H1 (cell line): ENCODE data around the gene TBC1D12. TPM values are rescaled to one million over a fixed set of nuclear protein-coding genes. Genes with fewer than 3 reads are reported as not detected.
A peak's percentile ranks its signal among the peaks of the same experiment; 100 is the strongest.
"Not testable (repeated sequence)": the region's sequence is repeated elsewhere in the genome, so short reads cannot be mapped to it uniquely, and the experiment has no call there.

ENCODE experiments used
- CTCF ChIA-PET: fragments of 300-600 bp; sonication (Branson Sonifier 250); formaldehyde crosslinking; loops from one replicate; lab custom pipeline; 2021; ENCODE audit not compliant: partially characterized antibody; lab: Charles Lee
- POLR2A ChIA-PET: fragments of 300-600 bp; sonication (Branson Sonifier 250); formaldehyde crosslinking; loops from one replicate; lab custom pipeline; 2021; ENCODE audit warnings: inconsistent platforms; ENCODE audit not compliant: partially characterized antibody; lab: Charles Lee
- DNase-seq, 2 experiments: peaks; one replicate each; pipeline versions ENCODE4 v3.0.0 to v3.0.0-alpha.2; 2010 to 2022; ENCODE audit warnings: low spot score in 2 of 2, low read depth in 1 of 2, mixed read lengths in 1 of 2
- FAIRE-seq: peaks from 2 replicates; lab custom pipeline; 2011; peaks lifted over from hg19 to GRCh38; lab: Jason Lieb, UNC
- H2AFZ ChIP-seq: 2 replicates; pipeline ENCODE4 v1.8.1; 2012; ENCODE audit warnings: low read length, inconsistent platforms
- H2AK5ac ChIP-seq: 2 replicates; pipeline ENCODE4 v1.6.1; 2013; ENCODE audit warnings: low read depth, low read length
- H2BK120ac ChIP-seq: replicated peaks from 2 replicates; pipeline ENCODE3; 2013; ENCODE audit warnings: low read depth, low read length, inconsistent platforms
- H2BK12ac ChIP-seq: 2 replicates; pipeline ENCODE4 v1.6.1; 2013; ENCODE audit warnings: low read depth, low read length
- H2BK15ac ChIP-seq: 2 replicates; pipeline ENCODE4 v1.6.1; 2013; ENCODE audit warnings: low read length
- H2BK20ac ChIP-seq: 2 replicates; pipeline ENCODE4 v1.6.1; 2013; ENCODE audit warnings: low read length
- H2BK5ac ChIP-seq: 2 replicates; pipeline ENCODE4 v1.6.1; 2013; ENCODE audit warnings: low read depth, low read length
- H3K14ac ChIP-seq: 2 replicates; pipeline ENCODE4 v1.6.1; 2013; ENCODE audit warnings: inconsistent platforms; ENCODE audit not compliant: insufficient read length
- H3K18ac ChIP-seq: 2 replicates; pipeline ENCODE4 v1.6.1; 2013; ENCODE audit warnings: low read length; ENCODE audit errors: extremely low read depth
- H3K23ac ChIP-seq: 2 replicates; pipeline ENCODE4 v1.6.1; 2013; ENCODE audit warnings: inconsistent platforms; ENCODE audit not compliant: insufficient read length
- H3K23me2 ChIP-seq: 2 replicates; pipeline ENCODE4 v1.6.1; 2013; ENCODE audit warnings: low read depth, low read length
- H3K27ac ChIP-seq: 2 replicates; pipeline ENCODE4 v1.6.1; 2011; ENCODE audit warnings: low read depth, low read length, inconsistent platforms
- H3K27me3 ChIP-seq, 4 experiments: replicated peaks in 1 of 4; 1 replicate in 1 of 4; 2 replicates in 3 of 4; pipeline versions ENCODE4 v1.6.1 to v1.8.1; 2011 to 2013; ENCODE audit warnings: low read length in 3 of 4, mild to moderate bottlenecking in 3 of 4, inconsistent platforms in 2 of 4, mixed read lengths in 2 of 4, moderate library complexity in 1 of 4; ENCODE audit not compliant: control insufficient read depth in 3 of 4, insufficient read depth in 3 of 4; ENCODE audit errors: extremely low read depth in 1 of 4
- H3K36me3 ChIP-seq, 4 experiments: 2 replicates each; pipeline versions ENCODE4 v1.6.1 to v1.8.1; 2011 to 2013; ENCODE audit warnings: mild to moderate bottlenecking in 4 of 4, low read length in 3 of 4, moderate library complexity in 2 of 4, control low read depth in 1 of 4, inconsistent platforms in 1 of 4; ENCODE audit not compliant: insufficient read depth in 4 of 4, control insufficient read depth in 2 of 4
- H3K4ac ChIP-seq: replicated peaks from 2 replicates; pipeline ENCODE3; 2013; ENCODE audit warnings: low read length, low read depth, mixed read lengths, inconsistent platforms; ENCODE audit not compliant: insufficient read length
- H3K4me1 ChIP-seq, 4 experiments: replicated peaks in 1 of 4; 1 replicate in 1 of 4; 2 replicates in 3 of 4; pipeline versions ENCODE4 v1.6.1 to v1.8.1; 2011 to 2013; ENCODE audit warnings: low read length in 3 of 4, inconsistent platforms in 2 of 4, mixed read lengths in 1 of 4; ENCODE audit not compliant: insufficient read depth in 4 of 4, control insufficient read depth in 3 of 4
- H3K4me2 ChIP-seq, 2 experiments: 2 replicates each; pipeline versions ENCODE4 v1.6.1 to v1.8.1; 2011 to 2013; ENCODE audit warnings: low read depth in 2 of 2, low read length in 2 of 2, control low read depth in 1 of 2, inconsistent platforms in 1 of 2, mild to moderate bottlenecking in 1 of 2; ENCODE audit not compliant: insufficient read depth in 1 of 2
- H3K4me3 ChIP-seq, 4 experiments: fragments of 200-600, 300-600 bp in 1 of 4; sonication (generic), shearing (Covaris generic), sonication (Bioruptor Twin) in 1 of 4; 2 replicates each; pipeline versions ENCODE4 v1.5.1 to v1.8.1; 2011 to 2016; ENCODE audit warnings: low read length in 4 of 4, low read depth in 3 of 4, control low read depth in 2 of 4, inconsistent platforms in 2 of 4, mild to moderate bottlenecking in 2 of 4, mixed read lengths in 1 of 4, moderate library complexity in 1 of 4; ENCODE audit not compliant: insufficient read depth in 2 of 4; ENCODE audit errors: extremely low read depth in 1 of 4
- H3K56ac ChIP-seq: replicated peaks from 2 replicates; pipeline ENCODE3; 2013; ENCODE audit warnings: low read depth, mild to moderate bottlenecking, mixed read lengths, low read length, inconsistent platforms; ENCODE audit not compliant: insufficient read length
- H3K79me1 ChIP-seq: 2 replicates; pipeline ENCODE4 v1.6.1; 2013; ENCODE audit warnings: low read depth, low read length, control low read depth
- H3K79me2 ChIP-seq, 2 experiments: 2 replicates each; pipeline versions ENCODE4 v1.6.1 to v1.8.1; 2012 to 2013; ENCODE audit warnings: low read length in 2 of 2, mild to moderate bottlenecking in 2 of 2, inconsistent platforms in 1 of 2; ENCODE audit not compliant: insufficient read depth in 2 of 2, control insufficient read depth in 1 of 2
- H3K9ac ChIP-seq, 4 experiments: replicated peaks in 1 of 4; 1 replicate in 1 of 4; 2 replicates in 3 of 4; pipeline versions ENCODE4 v1.6.1 to v1.8.1; 2011 to 2013; ENCODE audit warnings: low read depth in 3 of 4, low read length in 3 of 4, control low read depth in 2 of 4, mild to moderate bottlenecking in 2 of 4, moderate library complexity in 2 of 4, inconsistent platforms in 1 of 4; ENCODE audit errors: extremely low read depth in 1 of 4
- H3K9me3 ChIP-seq, 2 experiments: 2 replicates each; pipeline versions ENCODE4 v1.6.1 to v1.8.1; 2012 to 2013; ENCODE audit warnings: mild to moderate bottlenecking in 2 of 2, moderate library complexity in 2 of 2, control low read depth in 1 of 2, inconsistent platforms in 1 of 2, low read depth in 1 of 2, low read length in 1 of 2, mixed read lengths in 1 of 2; ENCODE audit not compliant: insufficient read depth in 2 of 2
- H4K20me1 ChIP-seq, 2 experiments: replicated peaks in 1 of 2; 2 replicates each; pipeline versions ENCODE3 to v1.8.1; 2011 to 2013; ENCODE audit warnings: inconsistent platforms in 2 of 2, low read length in 2 of 2, mild to moderate bottlenecking in 1 of 2; ENCODE audit not compliant: insufficient read depth in 2 of 2, control insufficient read depth in 1 of 2
- H4K5ac ChIP-seq: 2 replicates; pipeline ENCODE4 v1.6.1; 2013; ENCODE audit warnings: low read length, low read depth, mixed read lengths, inconsistent platforms; ENCODE audit not compliant: insufficient read length
- H4K8ac ChIP-seq: 2 replicates; pipeline ENCODE4 v1.8.0; 2013; ENCODE audit warnings: mild to moderate bottlenecking, moderate library complexity, low read length, inconsistent platforms; ENCODE audit not compliant: insufficient read depth; ENCODE audit errors: extremely low read depth
- H4K91ac ChIP-seq: replicated peaks from 2 replicates; pipeline ENCODE3; 2013; ENCODE audit warnings: low read length, mixed read lengths, inconsistent platforms; ENCODE audit not compliant: insufficient read length
- CEBPB ChIP-seq: IDR thresholded peaks from 2 replicates; pipeline ENCODE4 v1.6.1; 2012; ENCODE audit warnings: low read depth, low read length
- whole genome bisulfite sequencing, 2 experiments: shearing (Covaris generic) in 1 of 2; methylation state at CpG; one replicate each; pipeline versions ENCODE4 v1.1.6 to v1.1.7; 2013 to 2015; ENCODE audit warnings: low lambda C conversion rate in 2 of 2, mixed read lengths in 2 of 2, inconsistent platforms in 1 of 2, low coverage in 1 of 2, missing lambda C conversion rate in 1 of 2; ENCODE audit not compliant: insufficient replicate concordance in 2 of 2, insufficient coverage in 1 of 2, insufficient read length in 1 of 2; ENCODE audit errors: extremely low coverage in 1 of 2, missing lambda C conversion rate in 1 of 2; 5-methylcytosine and 5-hydroxymethylcytosine counted together
- polyA plus RNA-seq, 7 experiments: library from polyadenylated mRNA; depleted of rRNA in 3 of 7; stranded (reverse) in 5 of 7; unstranded in 2 of 7; fragments of >200 nt in 5 of 7; fragments of 200-250 nt in 2 of 7; gene quantifications; 1 replicate in 5 of 7; 2 replicates in 1 of 7; 4 replicates in 1 of 7; pipeline versions ENCODE4 v1.2.1 to v1.2.3, GENCODE V29; 2011 to 2013; ENCODE audit warnings: missing spikeins in 2 of 7, mixed read lengths in 2 of 7
- total RNA-seq: library from RNA; stranded (reverse); fragmentation: NEBNext Ultra II Directional; extraction: Animal tissue kit (Norgen Biotek cat#: 25700); gene quantifications from 2 replicates; pipeline ENCODE4 v1.2.1, GENCODE V29; 2021

TBC1D12 gene
- total and polyA plus RNA-seq, 2 of the 8 experiments (the other 6 are each of a cell fraction or from before 2014, with no cell fraction given), result 1.1 to 3.2 TPM

GRCh38 chr10:94567714-94568307 lies 165.5 kb downstream of the TBC1D12 start:
- H2BK12ac ChIP-seq, H3K9me3 ChIP-seq, H3K4me1 ChIP-seq, H4K5ac ChIP-seq, H3K23ac ChIP-seq, H3K4ac ChIP-seq, H3K79me1 ChIP-seq, H3K4me3 ChIP-seq, H3K9ac ChIP-seq, H3K27me3 ChIP-seq, H4K91ac ChIP-seq, H2BK20ac ChIP-seq, H2BK5ac ChIP-seq, H2AFZ ChIP-seq, DNase-seq, H3K23me2 ChIP-seq, FAIRE-seq, H3K14ac ChIP-seq, H3K56ac ChIP-seq, H3K27ac ChIP-seq, H3K18ac ChIP-seq, H2BK120ac ChIP-seq, H4K20me1 ChIP-seq, H3K4me2 ChIP-seq, H4K8ac ChIP-seq, CTCF ChIA-PET, H2BK15ac ChIP-seq, H2AK5ac ChIP-seq: not testable (repeated sequence)
- 0 out of 2 replicates have a peak, but pooled peaks have one; percentile 7 for TF ChIP-seq CEBPB
- H3K79me2 ChIP-seq, result peaks cover 0 to 18% of the 10 kb centered on the region in 2 experiments; a peak in 2 of 4 replicates
- 95% methylated on average over 13 of the region's 13 CpGs; no CpG with 5 or more reads in 1 of the 2 experiments for WGBS, 2 experiments
- H3K36me3 ChIP-seq, result peaks cover 18 to 94% (median 57%) of the 10 kb centered on the region in 4 experiments
- POLR2A ChIA-PET, result interaction anchor here (0.6 to 8.9 kb wide), 5 partner anchors 10 to 33 kb away, joined by 3 to 81 read pairs (median 6); partner anchors contain the start of gene HELLS
